Neural crest cell (in vitro differentiated cells): ENCODE measurements around the gene KIF17. TPM values are rescaled to one million over a fixed set of nuclear protein-coding genes. Genes with fewer than 3 reads are reported as not detected.
A peak's percentile ranks its signal among the peaks of the same experiment; 100 is the strongest.

Source experiments
- DNase-seq: peaks from one replicate; pipeline ENCODE4 v3.0.0; 2021; ENCODE audit warnings: low read depth, mixed read lengths, low spot score
- H3K27ac Mint-ChIP-seq: one replicate; pipeline ENCODE4 v1.8.0; 2021; ENCODE audit warnings: mild to moderate bottlenecking, mixed read lengths; ENCODE audit not compliant: unreplicated experiment
- H3K27me3 Mint-ChIP-seq: 2 replicates; pipeline ENCODE4 v1.8.0; 2021; ENCODE audit warnings: low read depth, mild to moderate bottlenecking, mixed read lengths
- H3K36me3 Mint-ChIP-seq: 2 replicates; pipeline ENCODE4 v1.8.0; 2021; ENCODE audit warnings: low read depth, mild to moderate bottlenecking, mixed read lengths
- H3K4me1 Mint-ChIP-seq: 2 replicates; pipeline ENCODE4 v1.8.0; 2021; ENCODE audit warnings: mixed read lengths
- H3K4me3 Mint-ChIP-seq: one replicate; pipeline ENCODE4 v1.8.0; 2021; ENCODE audit warnings: mild to moderate bottlenecking, mixed read lengths
- H3K9me3 Mint-ChIP-seq: 2 replicates; pipeline ENCODE4 v1.8.0; 2021; ENCODE audit warnings: mixed read lengths
- CTCF ChIP-seq: fragments of 200-600 bp; sonication (generic); conservative IDR thresholded peaks from 2 replicates; pipeline ENCODE4 v1.5.0; 2021; ENCODE audit warnings: antibody characterized with exemption, mild to moderate bottlenecking
- total RNA-seq: library from RNA; stranded (reverse); gene quantifications from 2 replicates; pipeline ENCODE4 v1.2.1, GENCODE V29; 2021

Gene KIF17
- total RNA-seq, 1 donor from 2014 or later = 1.6 TPM

GRCh38 chr1:20698195-20698910 lies 19.5 kb downstream of the KIF17 start:
- no peak overlapping the region for H3K4me3 Mint-ChIP-seq
- H3K9me3 Mint-ChIP-seq = no peaks in the 10 kb centered on the region
- peaks cover 15% of the 10 kb centered on the region for H3K4me1 Mint-ChIP-seq
- no peaks in the 10 kb centered on the region for H3K36me3 Mint-ChIP-seq
- DNase-seq = no peak
- no peak for TF ChIP-seq CTCF
- H3K27me3 Mint-ChIP-seq = no peaks in the 10 kb centered on the region
- H3K27ac Mint-ChIP-seq = no peak overlapping the region

- Mint-ChIP-seq H3K36me3 (no peaks in the 10 kb centered on the region), H3K27ac (no peak overlapping the region), H3K27me3 (no peaks in the 10 kb centered on the region), H3K4me1 (peaks cover 13% of the 10 kb centered on the region), H3K9me3 (no peaks in the 10 kb centered on the region), H3K4me3 (no peak overlapping the region)
- TF ChIP-seq CTCF = no peak
- no peak for DNase-seq
Measured at GRCh38 chr1:20697563-20697962, 20.2 kb downstream of the KIF17 start.

GRCh38 chr1:20696397-20697333 lies 21.1 kb downstream of the KIF17 start:
- H3K36me3 Mint-ChIP-seq = no peaks in the 10 kb centered on the region
- peak; percentile 91 for DNase-seq
- TF ChIP-seq CTCF = peak; percentile 99
- peak overlapping the region; percentile 84 for H3K27ac Mint-ChIP-seq
- H3K27me3 Mint-ChIP-seq = no peaks in the 10 kb centered on the region
- peaks cover 12% of the 10 kb centered on the region for H3K4me1 Mint-ChIP-seq
- peak overlapping the region; percentile 87 for H3K4me3 Mint-ChIP-seq
- no peaks in the 10 kb centered on the region for H3K9me3 Mint-ChIP-seq

- Mint-ChIP-seq H3K9me3 (no peaks in the 10 kb centered on the region), H3K4me3 (no peak overlapping the region), H3K27me3 (no peaks in the 10 kb centered on the region), H3K4me1 (peaks cover 12% of the 10 kb centered on the region), H3K27ac (no peak overlapping the region), H3K36me3 (no peaks in the 10 kb centered on the region)
- no peak for TF ChIP-seq CTCF
- DNase-seq = no peak
Measured at GRCh38 chr1:20695515-20695914, 22.3 kb downstream of the KIF17 start.

GRCh38 chr1:20693623-20694022 lies 24.2 kb downstream of the KIF17 start:
- Mint-ChIP-seq H3K27ac (no peak overlapping the region), H3K36me3 (no peaks in the 10 kb centered on the region), H3K4me1 (peaks cover 12% of the 10 kb centered on the region), H3K4me3 (no peak overlapping the region), H3K9me3 (no peaks in the 10 kb centered on the region), H3K27me3 (no peaks in the 10 kb centered on the region)
- TF ChIP-seq CTCF = no peak
- DNase-seq = no peak
